ENCODE measurements around the gene KRTAP4-7.
"Not testable (repeated sequence)": the region's sequence is repeated elsewhere in the genome, so short reads cannot be mapped to it uniquely, and the experiment has no call there.

GRCh38 chr17:41034346-41034935 lies 49.5 kb upstream of the KRTAP4-7 start, which contains the start of gene KRTAP1-3:
- TF ChIP-seq CTCF (IDR thresholded peaks at IDR 0.05 in 2 of 3, conservative IDR thresholded peaks at IDR 0.05 in 1 of 3; ENCODE audit: borderline replicate concordance in 1 of 3, insufficient read depth in 1 of 3, low read depth in 2 of 3, low read length in 2 of 3); EZH2 (IDR thresholded peaks at IDR 0.05); POLR2AphosphoS5 (IDR thresholded peaks at IDR 0.05; ENCODE audit: low read depth, low read length); ZBTB33 (IDR thresholded peaks at IDR 0.05; ENCODE audit: extremely low read depth, insufficient replicate concordance, low read length); POLR2A (IDR thresholded peaks at IDR 0.05; ENCODE audit: borderline replicate concordance, extremely low read depth, insufficient read depth, insufficient read length); EZH2phosphoT487 (IDR thresholded peaks at IDR 0.05; ENCODE audit: borderline replicate concordance); SP1 (IDR thresholded peaks at IDR 0.05; ENCODE audit: low read depth); CEBPB (IDR thresholded peaks at IDR 0.05; ENCODE audit: low read depth); RAD21 (IDR thresholded peaks at IDR 0.05; ENCODE audit: low read depth); SRF (IDR thresholded peaks at IDR 0.05; ENCODE audit: low read depth); SIN3A (IDR thresholded peaks at IDR 0.05; ENCODE audit: low read depth); MAX (IDR thresholded peaks at IDR 0.05); ZNF274 (IDR thresholded peaks at IDR 0.05; ENCODE audit: low read depth, low read length): not testable (repeated sequence)

All from HCT116 (cell line).